ENCODE data around the gene CIRBP. TPM values are rescaled to one million over a fixed set of nuclear protein-coding genes. Genes with fewer than 3 reads are reported as not detected.

CIRBP gene
- total and polyA plus RNA-seq, 2 experiments from 2014 or later, result 202 to 361 TPM

DNA sequence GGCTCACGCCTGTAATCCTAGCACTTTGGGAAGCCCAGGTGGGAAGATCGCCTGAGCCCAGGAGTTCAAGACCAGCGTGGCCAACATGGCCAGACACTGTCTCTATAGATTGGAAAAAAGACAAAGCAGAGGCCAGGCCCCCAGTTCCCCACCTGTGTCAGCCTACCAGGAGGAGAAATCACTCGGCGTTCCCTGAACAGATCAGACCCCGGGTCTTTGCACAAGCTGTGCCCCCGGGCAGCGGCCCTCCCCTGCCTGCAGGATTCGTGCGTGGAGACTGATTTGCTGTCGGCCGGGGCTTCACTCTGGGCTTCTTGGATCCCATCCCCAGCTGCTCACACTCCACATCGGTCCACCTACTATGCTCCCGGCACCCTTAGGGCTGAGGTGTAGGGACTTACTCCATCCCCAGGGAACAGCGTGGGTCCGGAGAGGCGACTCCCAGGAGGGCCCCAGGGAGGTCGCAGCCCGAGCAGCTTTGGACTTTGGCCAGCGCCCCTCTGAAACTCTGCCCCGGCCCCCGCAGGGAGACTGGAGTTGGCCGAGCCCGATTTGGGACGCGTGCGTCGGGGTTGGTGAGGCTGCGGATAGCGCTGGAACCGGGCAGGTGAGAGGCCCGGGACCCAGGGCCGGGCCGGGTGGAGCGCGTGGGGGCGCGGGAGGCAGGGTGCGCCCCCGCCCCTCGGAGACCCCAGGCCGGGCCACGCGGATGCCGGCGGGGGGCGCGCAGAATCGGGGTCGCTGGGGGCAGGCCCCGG lies 16.0 kb downstream of the CIRBP start:
- TF ChIP-seq EZH2 (IDR thresholded peaks at IDR 0.05; ENCODE audit: borderline replicate concordance) (no peak), EZH2phosphoT487 (IDR thresholded peaks at IDR 0.05; ENCODE audit: low read depth, severe bottlenecking, unreplicated experiment) (no peak)
- TF ChIP-seq, protein P1, sequence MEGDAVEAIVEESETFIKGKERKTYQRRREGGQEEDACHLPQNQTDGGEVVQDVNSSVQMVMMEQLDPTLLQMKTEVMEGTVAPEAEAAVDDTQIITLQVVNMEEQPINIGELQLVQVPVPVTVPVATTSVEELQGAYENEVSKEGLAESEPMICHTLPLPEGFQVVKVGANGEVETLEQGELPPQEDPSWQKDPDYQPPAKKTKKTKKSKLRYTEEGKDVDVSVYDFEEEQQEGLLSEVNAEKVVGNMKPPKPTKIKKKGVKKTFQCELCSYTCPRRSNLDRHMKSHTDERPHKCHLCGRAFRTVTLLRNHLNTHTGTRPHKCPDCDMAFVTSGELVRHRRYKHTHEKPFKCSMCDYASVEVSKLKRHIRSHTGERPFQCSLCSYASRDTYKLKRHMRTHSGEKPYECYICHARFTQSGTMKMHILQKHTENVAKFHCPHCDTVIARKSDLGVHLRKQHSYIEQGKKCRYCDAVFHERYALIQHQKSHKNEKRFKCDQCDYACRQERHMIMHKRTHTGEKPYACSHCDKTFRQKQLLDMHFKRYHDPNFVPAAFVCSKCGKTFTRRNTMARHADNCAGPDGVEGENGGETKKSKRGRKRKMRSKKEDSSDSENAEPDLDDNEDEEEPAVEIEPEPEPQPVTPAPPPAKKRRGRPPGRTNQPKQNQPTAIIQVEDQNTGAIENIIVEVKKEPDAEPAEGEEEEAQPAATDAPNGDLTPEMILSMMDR (IDR thresholded peaks at IDR 0.05; ENCODE audit: poor library complexity), result no peak
- H4K20me1 ChIP-seq (ENCODE audit: insufficient read depth, poor library complexity, severe bottlenecking), result no peaks in the 10 kb centered on the region
- no peak for DNase-seq (ENCODE audit: low spot score)
- no peaks in the 10 kb centered on the region for H3K36me3 ChIP-seq (replicated peaks; ENCODE audit: insufficient read depth, low read depth)
- H3K79me2 ChIP-seq, result peaks cover 35% of the 10 kb centered on the region
- H3K9me2 ChIP-seq (replicated peaks; ENCODE audit: insufficient read depth), result no peaks in the 10 kb centered on the region
- peak overlapping the region; percentile 85 for H3K27ac ChIP-seq
- WGBS (ENCODE audit: low lambda C conversion rate, missing lambda C conversion rate), result 28% methylated on average over 29 of the region's 51 CpGs
- H2AFZ ChIP-seq, result peak overlapping the region; percentile 40
- no peaks in the 10 kb centered on the region for H3K9me3 ChIP-seq (ENCODE audit: low read depth)
- peaks cover 32% of the 10 kb centered on the region for H3K4me1 ChIP-seq (ENCODE audit: insufficient read depth)
- peak overlapping the region; percentile 76 for H3K4me2 ChIP-seq
- no peak overlapping the region for H3K4me3 ChIP-seq
- H3K27me3 ChIP-seq, result no peaks in the 10 kb centered on the region

- H3K4me1 ChIP-seq (ENCODE audit: insufficient read depth), result peaks cover 36% of the 10 kb centered on the region
- TF ChIP-seq EZH2phosphoT487 (IDR thresholded peaks at IDR 0.05; ENCODE audit: low read depth, severe bottlenecking, unreplicated experiment), result no peak
- no peak for TF ChIP-seq EZH2 (IDR thresholded peaks at IDR 0.05; ENCODE audit: borderline replicate concordance)
- TF ChIP-seq, protein P1 (IDR thresholded peaks at IDR 0.05; ENCODE audit: poor library complexity), result no peak
- peak within 1 kb of the TSS; percentile 92 for H3K4me2 ChIP-seq
- H3K27ac ChIP-seq, result peak within 1 kb of the TSS; percentile 85
- H3K36me3 ChIP-seq (replicated peaks; ENCODE audit: insufficient read depth, low read depth), result no peaks in the 10 kb centered on the region
- 0% methylated on average over 1 of the region's 113 CpGs for WGBS (ENCODE audit: low lambda C conversion rate, missing lambda C conversion rate)
- H3K79me2 ChIP-seq, result peaks cover 41% of the 10 kb centered on the region
- DNase-seq (ENCODE audit: low spot score), result peak; percentile 81
- no peaks in the 10 kb centered on the region for H3K9me3 ChIP-seq (ENCODE audit: low read depth)
- no peaks in the 10 kb centered on the region for H3K9me2 ChIP-seq (replicated peaks; ENCODE audit: insufficient read depth)
- H3K27me3 ChIP-seq, result no peaks in the 10 kb centered on the region
- peak within 1 kb of the TSS; percentile 52 for H3K4me3 ChIP-seq
- H2AFZ ChIP-seq, result peak within 1 kb of the TSS; percentile 40
- no peaks in the 10 kb centered on the region for H4K20me1 ChIP-seq (ENCODE audit: insufficient read depth, poor library complexity, severe bottlenecking)
Measured at GRCh38 chr19:1285737-1286360, 16.7 kb downstream of the CIRBP start, which contains the start of gene EFNA2. Gene EFNA2 (plus strand): TSS chr19:1285873. CDS start chr19:1286169, 296 bp downstream.

GRCh38 chr19:1286487-1287353 lies 17.6 kb downstream of the CIRBP start:
- no peaks in the 10 kb centered on the region for H3K27me3 ChIP-seq

More at GRCh38 chr19:1286487-1287353, 17.6 kb downstream of the CIRBP start:
- no peaks in the 10 kb centered on the region for H3K9me3 ChIP-seq (ENCODE audit: low read depth)
- peaks cover 44% of the 10 kb centered on the region for H3K4me1 ChIP-seq (ENCODE audit: insufficient read depth)
- peak overlapping the region; percentile 52 for H3K4me3 ChIP-seq
- no peak for TF ChIP-seq EZH2 (IDR thresholded peaks at IDR 0.05; ENCODE audit: borderline replicate concordance)
- TF ChIP-seq, protein P1 (IDR thresholded peaks at IDR 0.05; ENCODE audit: poor library complexity), result no peak
- no peak for TF ChIP-seq EZH2phosphoT487 (IDR thresholded peaks at IDR 0.05; ENCODE audit: low read depth, severe bottlenecking, unreplicated experiment)
- H4K20me1 ChIP-seq (ENCODE audit: insufficient read depth, poor library complexity, severe bottlenecking), result no peaks in the 10 kb centered on the region
- peaks cover 48% of the 10 kb centered on the region for H3K79me2 ChIP-seq
- no peaks in the 10 kb centered on the region for H3K36me3 ChIP-seq (replicated peaks; ENCODE audit: insufficient read depth, low read depth)
- H3K4me2 ChIP-seq, result peak overlapping the region; percentile 92
- no peaks in the 10 kb centered on the region for H3K9me2 ChIP-seq (replicated peaks; ENCODE audit: insufficient read depth)
- H3K27ac ChIP-seq, result no peak overlapping the region
- no peak for DNase-seq (ENCODE audit: low spot score)
- no peak overlapping the region for H2AFZ ChIP-seq
- 43% methylated on average over 34 of the region's 38 CpGs for WGBS (ENCODE audit: low lambda C conversion rate, missing lambda C conversion rate)
